ENCODE results near the gene ATG7.

ATG7 gene

DNA sequence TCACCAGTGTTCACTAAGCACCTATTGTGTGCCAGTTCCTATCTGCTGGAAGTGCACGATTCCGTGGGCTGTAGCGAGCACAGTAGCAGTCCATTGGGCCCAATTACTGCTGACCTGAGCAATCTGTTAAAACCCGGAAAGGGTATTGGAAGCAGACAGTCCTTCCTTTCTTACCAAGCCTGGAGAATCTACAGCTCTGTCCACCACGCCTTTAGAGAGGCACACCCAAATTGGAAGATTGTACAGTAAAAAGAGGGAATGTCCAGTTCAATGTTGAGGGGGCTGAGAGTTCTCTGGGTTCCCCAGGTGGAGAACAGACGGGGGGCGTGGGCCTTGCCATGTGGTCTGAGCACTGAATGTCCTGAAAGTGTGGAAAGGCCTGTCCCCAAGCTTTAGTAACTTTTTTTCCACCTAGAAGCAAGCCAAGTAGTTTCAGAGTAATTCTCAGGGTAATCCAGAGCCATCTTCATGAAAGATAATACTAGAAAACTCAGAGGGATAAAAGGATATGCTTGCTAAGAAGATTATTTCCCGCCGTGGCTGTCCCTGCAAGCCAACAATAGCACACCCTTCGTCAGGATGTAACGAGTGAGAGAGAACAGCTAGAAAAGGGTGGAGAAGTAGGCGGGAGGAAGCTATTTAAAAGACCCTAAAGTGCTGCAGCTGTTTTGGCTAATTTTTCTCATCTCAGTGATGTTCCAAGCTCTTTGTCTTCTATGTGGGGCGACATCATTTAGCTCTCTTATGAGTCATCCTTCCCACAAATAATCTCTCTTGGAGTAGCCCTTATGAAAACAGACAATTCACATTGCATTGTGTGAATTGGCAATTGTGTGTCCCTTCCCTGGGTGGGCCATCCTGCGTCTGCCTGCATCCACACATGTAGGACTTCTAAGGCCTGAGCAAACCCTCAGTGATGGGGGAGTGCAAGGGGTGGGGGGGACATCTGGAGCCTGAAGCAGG, 181.0 kb downstream of the ATG7 start:
- ATAC-seq = peak; percentile 79
- no peak for TF ChIP-seq TOX (CRISPR knock-in tag; IDR thresholded peaks at IDR 0.05; ENCODE audit: borderline replicate concordance)
- TF ChIP-seq ZNF565 (CRISPR knock-in tag; conservative IDR thresholded peaks at IDR 0.05; ENCODE audit: low read depth) = no peak
- TF ChIP-seq, protein P1, sequence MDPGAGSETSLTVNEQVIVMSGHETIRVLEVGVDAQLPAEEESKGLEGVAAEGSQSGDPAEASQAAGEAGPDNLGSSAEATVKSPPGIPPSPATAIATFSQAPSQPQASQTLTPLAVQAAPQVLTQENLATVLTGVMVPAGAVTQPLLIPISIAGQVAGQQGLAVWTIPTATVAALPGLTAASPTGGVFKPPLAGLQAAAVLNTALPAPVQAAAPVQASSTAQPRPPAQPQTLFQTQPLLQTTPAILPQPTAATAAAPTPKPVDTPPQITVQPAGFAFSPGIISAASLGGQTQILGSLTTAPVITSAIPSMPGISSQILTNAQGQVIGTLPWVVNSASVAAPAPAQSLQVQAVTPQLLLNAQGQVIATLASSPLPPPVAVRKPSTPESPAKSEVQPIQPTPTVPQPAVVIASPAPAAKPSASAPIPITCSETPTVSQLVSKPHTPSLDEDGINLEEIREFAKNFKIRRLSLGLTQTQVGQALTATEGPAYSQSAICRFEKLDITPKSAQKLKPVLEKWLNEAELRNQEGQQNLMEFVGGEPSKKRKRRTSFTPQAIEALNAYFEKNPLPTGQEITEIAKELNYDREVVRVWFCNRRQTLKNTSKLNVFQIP (CRISPR knock-in tag; IDR thresholded peaks at IDR 0.05; ENCODE audit: borderline replicate concordance, low read depth) = no peak
- no peak for TF ChIP-seq ZNF8 (CRISPR knock-in tag; IDR thresholded peaks at IDR 0.05)
- TF ChIP-seq OSR1 (CRISPR knock-in tag; IDR thresholded peaks at IDR 0.05) = no peak
- TF ChIP-seq ISL1 (CRISPR knock-in tag; IDR thresholded peaks at IDR 0.05) = no peak
- no peak for TF ChIP-seq RARB (CRISPR knock-in tag; IDR thresholded peaks at IDR 0.05)
- TF ChIP-seq ZFP3 (CRISPR knock-in tag; IDR thresholded peaks at IDR 0.05) = no peak
- no peak for TF ChIP-seq ESRRG (CRISPR knock-in tag; IDR thresholded peaks at IDR 0.05)
- no peak for TF ChIP-seq ZC3H10 (CRISPR knock-in tag; IDR thresholded peaks at IDR 0.05)
- TF ChIP-seq SNAI2 (CRISPR knock-in tag; IDR thresholded peaks at IDR 0.05) = no peak
- TF ChIP-seq, protein P2, sequence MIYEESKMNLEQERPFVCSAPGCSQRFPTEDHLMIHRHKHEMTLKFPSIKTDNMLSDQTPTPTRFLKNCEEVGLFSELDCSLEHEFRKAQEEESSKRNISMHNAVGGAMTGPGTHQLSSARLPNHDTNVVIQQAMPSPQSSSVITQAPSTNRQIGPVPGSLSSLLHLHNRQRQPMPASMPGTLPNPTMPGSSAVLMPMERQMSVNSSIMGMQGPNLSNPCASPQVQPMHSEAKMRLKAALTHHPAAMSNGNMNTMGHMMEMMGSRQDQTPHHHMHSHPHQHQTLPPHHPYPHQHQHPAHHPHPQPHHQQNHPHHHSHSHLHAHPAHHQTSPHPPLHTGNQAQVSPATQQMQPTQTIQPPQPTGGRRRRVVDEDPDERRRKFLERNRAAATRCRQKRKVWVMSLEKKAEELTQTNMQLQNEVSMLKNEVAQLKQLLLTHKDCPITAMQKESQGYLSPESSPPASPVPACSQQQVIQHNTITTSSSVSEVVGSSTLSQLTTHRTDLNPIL (CRISPR knock-in tag; IDR thresholded peaks at IDR 0.05; ENCODE audit: low read depth) = no peak
- TF ChIP-seq GLIS3 (CRISPR knock-in tag; IDR thresholded peaks at IDR 0.05) = no peak
- TF ChIP-seq, protein P3, sequence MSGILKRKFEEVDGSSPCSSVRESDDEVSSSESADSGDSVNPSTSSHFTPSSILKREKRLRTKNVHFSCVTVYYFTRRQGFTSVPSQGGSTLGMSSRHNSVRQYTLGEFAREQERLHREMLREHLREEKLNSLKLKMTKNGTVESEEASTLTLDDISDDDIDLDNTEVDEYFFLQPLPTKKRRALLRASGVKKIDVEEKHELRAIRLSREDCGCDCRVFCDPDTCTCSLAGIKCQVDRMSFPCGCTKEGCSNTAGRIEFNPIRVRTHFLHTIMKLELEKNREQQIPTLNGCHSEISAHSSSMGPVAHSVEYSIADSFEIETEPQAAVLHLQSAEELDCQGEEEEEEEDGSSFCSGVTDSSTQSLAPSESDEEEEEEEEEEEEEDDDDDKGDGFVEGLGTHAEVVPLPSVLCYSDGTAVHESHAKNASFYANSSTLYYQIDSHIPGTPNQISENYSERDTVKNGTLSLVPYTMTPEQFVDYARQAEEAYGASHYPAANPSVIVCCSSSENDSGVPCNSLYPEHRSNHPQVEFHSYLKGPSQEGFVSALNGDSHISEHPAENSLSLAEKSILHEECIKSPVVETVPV (CRISPR knock-in tag; IDR thresholded peaks at IDR 0.05) = no peak

DNA sequence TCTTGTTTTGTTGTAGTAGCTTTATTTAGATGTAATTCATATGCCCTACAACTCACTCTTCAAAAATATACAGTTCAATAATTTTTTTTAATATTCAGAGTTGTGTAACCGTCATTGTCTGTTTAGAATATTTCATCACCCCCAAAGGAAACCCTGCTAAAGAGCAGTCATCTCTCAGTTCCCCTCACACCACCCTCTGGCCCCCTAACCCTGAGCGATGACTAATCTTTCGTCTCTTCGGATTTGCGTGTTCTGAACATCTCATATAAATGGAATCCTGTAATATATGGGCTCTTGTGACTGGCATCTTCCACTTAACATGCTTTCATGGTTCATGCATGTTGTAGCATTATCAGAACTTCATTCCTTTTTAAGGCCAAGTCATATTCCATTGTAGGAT, 183.8 kb downstream of the ATG7 start:
- TF ChIP-seq, protein P4, sequence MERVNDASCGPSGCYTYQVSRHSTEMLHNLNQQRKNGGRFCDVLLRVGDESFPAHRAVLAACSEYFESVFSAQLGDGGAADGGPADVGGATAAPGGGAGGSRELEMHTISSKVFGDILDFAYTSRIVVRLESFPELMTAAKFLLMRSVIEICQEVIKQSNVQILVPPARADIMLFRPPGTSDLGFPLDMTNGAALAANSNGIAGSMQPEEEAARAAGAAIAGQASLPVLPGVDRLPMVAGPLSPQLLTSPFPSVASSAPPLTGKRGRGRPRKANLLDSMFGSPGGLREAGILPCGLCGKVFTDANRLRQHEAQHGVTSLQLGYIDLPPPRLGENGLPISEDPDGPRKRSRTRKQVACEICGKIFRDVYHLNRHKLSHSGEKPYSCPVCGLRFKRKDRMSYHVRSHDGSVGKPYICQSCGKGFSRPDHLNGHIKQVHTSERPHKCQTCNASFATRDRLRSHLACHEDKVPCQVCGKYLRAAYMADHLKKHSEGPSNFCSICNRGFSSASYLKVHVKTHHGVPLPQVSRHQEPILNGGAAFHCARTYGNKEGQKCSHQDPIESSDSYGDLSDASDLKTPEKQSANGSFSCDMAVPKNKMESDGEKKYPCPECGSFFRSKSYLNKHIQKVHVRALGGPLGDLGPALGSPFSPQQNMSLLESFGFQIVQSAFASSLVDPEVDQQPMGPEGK (CRISPR knock-in tag; IDR thresholded peaks at IDR 0.05; ENCODE audit: borderline replicate concordance) = no peak
- TF ChIP-seq ZFP3 (CRISPR knock-in tag; IDR thresholded peaks at IDR 0.05) = no peak
- TF ChIP-seq ARNTL (CRISPR knock-in tag; IDR thresholded peaks at IDR 0.05; ENCODE audit: borderline replicate concordance, low read depth) = no peak
- TF ChIP-seq GLIS3 (CRISPR knock-in tag; IDR thresholded peaks at IDR 0.05) = no peak
- TF ChIP-seq, protein P2 (CRISPR knock-in tag; IDR thresholded peaks at IDR 0.05; ENCODE audit: low read depth) = no peak
- TF ChIP-seq ZNF565 (CRISPR knock-in tag; conservative IDR thresholded peaks at IDR 0.05; ENCODE audit: low read depth) = no peak
- TF ChIP-seq, protein P3 (CRISPR knock-in tag; IDR thresholded peaks at IDR 0.05) = no peak
- TF ChIP-seq, protein P5, sequence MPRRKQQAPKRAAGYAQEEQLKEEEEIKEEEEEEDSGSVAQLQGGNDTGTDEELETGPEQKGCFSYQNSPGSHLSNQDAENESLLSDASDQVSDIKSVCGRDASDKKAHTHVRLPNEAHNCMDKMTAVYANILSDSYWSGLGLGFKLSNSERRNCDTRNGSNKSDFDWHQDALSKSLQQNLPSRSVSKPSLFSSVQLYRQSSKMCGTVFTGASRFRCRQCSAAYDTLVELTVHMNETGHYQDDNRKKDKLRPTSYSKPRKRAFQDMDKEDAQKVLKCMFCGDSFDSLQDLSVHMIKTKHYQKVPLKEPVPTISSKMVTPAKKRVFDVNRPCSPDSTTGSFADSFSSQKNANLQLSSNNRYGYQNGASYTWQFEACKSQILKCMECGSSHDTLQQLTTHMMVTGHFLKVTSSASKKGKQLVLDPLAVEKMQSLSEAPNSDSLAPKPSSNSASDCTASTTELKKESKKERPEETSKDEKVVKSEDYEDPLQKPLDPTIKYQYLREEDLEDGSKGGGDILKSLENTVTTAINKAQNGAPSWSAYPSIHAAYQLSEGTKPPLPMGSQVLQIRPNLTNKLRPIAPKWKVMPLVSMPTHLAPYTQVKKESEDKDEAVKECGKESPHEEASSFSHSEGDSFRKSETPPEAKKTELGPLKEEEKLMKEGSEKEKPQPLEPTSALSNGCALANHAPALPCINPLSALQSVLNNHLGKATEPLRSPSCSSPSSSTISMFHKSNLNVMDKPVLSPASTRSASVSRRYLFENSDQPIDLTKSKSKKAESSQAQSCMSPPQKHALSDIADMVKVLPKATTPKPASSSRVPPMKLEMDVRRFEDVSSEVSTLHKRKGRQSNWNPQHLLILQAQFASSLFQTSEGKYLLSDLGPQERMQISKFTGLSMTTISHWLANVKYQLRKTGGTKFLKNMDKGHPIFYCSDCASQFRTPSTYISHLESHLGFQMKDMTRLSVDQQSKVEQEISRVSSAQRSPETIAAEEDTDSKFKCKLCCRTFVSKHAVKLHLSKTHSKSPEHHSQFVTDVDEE (CRISPR knock-in tag; IDR thresholded peaks at IDR 0.05) = no peak
- TF ChIP-seq SNAI2 (CRISPR knock-in tag; IDR thresholded peaks at IDR 0.05) = no peak
- TF ChIP-seq OSR1 (CRISPR knock-in tag; IDR thresholded peaks at IDR 0.05) = no peak
- TF ChIP-seq ISL1 (CRISPR knock-in tag; IDR thresholded peaks at IDR 0.05) = no peak
- TF ChIP-seq, protein P1 (CRISPR knock-in tag; IDR thresholded peaks at IDR 0.05; ENCODE audit: borderline replicate concordance, low read depth) = no peak
- no peak for TF ChIP-seq TOX (CRISPR knock-in tag; IDR thresholded peaks at IDR 0.05; ENCODE audit: borderline replicate concordance)
- no peak for TF ChIP-seq PPARA (CRISPR knock-in tag; IDR thresholded peaks at IDR 0.05; ENCODE audit: borderline replicate concordance)
- no peak for TF ChIP-seq TCF4 (CRISPR knock-in tag; IDR thresholded peaks at IDR 0.05; ENCODE audit: borderline replicate concordance)
- TF ChIP-seq ZC3H10 (CRISPR knock-in tag; IDR thresholded peaks at IDR 0.05) = no peak
- TF ChIP-seq BACH2 (CRISPR knock-in tag; IDR thresholded peaks at IDR 0.05; ENCODE audit: borderline replicate concordance) = no peak
- no peak for TF ChIP-seq ZFP30 (CRISPR knock-in tag; IDR thresholded peaks at IDR 0.05)
- TF ChIP-seq CSDC2 (CRISPR knock-in tag; IDR thresholded peaks at IDR 0.05) = no peak
- no peak for TF ChIP-seq ZNF70 (CRISPR knock-in tag; IDR thresholded peaks at IDR 0.05)

More for the DNA sequence above, 183.8 kb downstream of the ATG7 start:
- peak; percentile 20 for ATAC-seq
